GM18517 (cell line): ENCODE results near the gene ELFN2.

ENCODE experiments used
- ATAC-seq: cut with Tn5 transposase; IDR thresholded peaks from one replicate; pipeline ENCODE4 v1.9.1; 2021; ENCODE audit warnings: mild to moderate bottlenecking, moderate library complexity; ENCODE audit not compliant: unreplicated experiment

ELFN2 gene

GRCh38 chr22:37324340-37325038 lies 102.8 kb downstream of the ELFN2 start:
- ATAC-seq, result no peak

- no peak for ATAC-seq
Measured at GRCh38 chr22:37320726-37321677, 106.3 kb downstream of the ELFN2 start.

DNA sequence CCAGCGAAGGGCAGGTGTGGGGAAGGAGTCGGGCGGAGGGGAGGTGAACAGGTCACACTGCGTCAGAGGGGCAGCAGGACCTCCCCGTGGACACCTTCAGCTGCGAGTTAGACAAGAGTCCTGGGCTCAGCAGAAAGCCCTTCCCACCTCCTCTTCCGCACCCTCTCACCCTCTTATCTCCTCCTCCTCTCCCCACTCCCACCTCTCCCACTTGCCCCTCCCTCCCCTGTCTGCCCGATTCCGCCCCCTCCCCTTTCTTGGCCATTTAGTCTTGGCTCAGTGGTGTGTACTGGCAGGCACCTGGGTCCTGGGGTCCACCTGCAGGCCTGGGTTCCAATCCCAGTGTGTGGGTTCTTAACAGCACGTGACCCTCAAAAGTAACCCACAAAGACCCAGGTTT lies 107.8 kb downstream of the ELFN2 start:
- no peak for ATAC-seq

- no peak for ATAC-seq
Measured at GRCh38 chr22:37318364-37319109, 108.7 kb downstream of the ELFN2 start.
